Liver (tissue), 9 donors: ENCODE results near the gene ZNF584. TPM values are rescaled to one million over a fixed set of nuclear protein-coding genes. Genes with fewer than 3 reads are reported as not detected.

Source experiments
- DNase-seq: peaks from one replicate; pipeline ENCODE4 v3.0.0-alpha.2; 2017; ENCODE audit warnings: low spot score
- H3K27ac ChIP-seq, 2 donors: one replicate each; pipeline ENCODE4 v1.7.0; 2013; ENCODE audit warnings: inconsistent platforms in 2 of 2, low read length in 2 of 2, control low read depth in 1 of 2, low read depth in 1 of 2, mild to moderate bottlenecking in 1 of 2
- H3K27me3 ChIP-seq, 4 donors: one replicate each; pipeline versions ENCODE4 v1.6.1 to v1.7.0; 2013; ENCODE audit warnings: low read length in 3 of 4, inconsistent platforms in 1 of 4, mild to moderate bottlenecking in 1 of 4, moderate library complexity in 1 of 4; ENCODE audit not compliant: control insufficient read depth in 4 of 4, insufficient read depth in 4 of 4
- H3K36me3 ChIP-seq, 4 donors: one replicate each; pipeline versions ENCODE4 v1.6.1 to v1.7.0; 2013; ENCODE audit warnings: low read length in 3 of 4, mild to moderate bottlenecking in 3 of 4, low read depth in 1 of 4, moderate library complexity in 1 of 4; ENCODE audit not compliant: control insufficient read depth in 4 of 4, insufficient read depth in 3 of 4
- H3K4me1 ChIP-seq, 4 donors: one replicate each; pipeline versions ENCODE4 v1.6.1 to v1.7.0; 2013; ENCODE audit warnings: low read length in 3 of 4, mild to moderate bottlenecking in 3 of 4, moderate library complexity in 1 of 4; ENCODE audit not compliant: control insufficient read depth in 4 of 4, insufficient read depth in 4 of 4
- H3K4me3 ChIP-seq, 3 donors: one replicate each; pipeline versions ENCODE4 v1.6.1 to v1.7.0; 2013; ENCODE audit warnings: low read length in 3 of 3, control low read depth in 1 of 3, low read depth in 1 of 3, mild to moderate bottlenecking in 1 of 3
- H3K9ac ChIP-seq, 2 donors: one replicate each; pipeline ENCODE4 v1.7.0; 2013; ENCODE audit warnings: low read length in 2 of 2, mild to moderate bottlenecking in 2 of 2, moderate library complexity in 2 of 2, control low read depth in 1 of 2, low read depth in 1 of 2
- H3K9me3 ChIP-seq, 4 donors: one replicate each; pipeline versions ENCODE4 v1.6.1 to v1.7.0; 2013; ENCODE audit warnings: low read length in 3 of 4; ENCODE audit not compliant: control insufficient read depth in 4 of 4
- CTCF ChIP-seq: fragments of 150-350 bp; IDR thresholded peaks from 2 replicates; pipeline ENCODE4 v1.5.1; 2017; ENCODE audit warnings: improper control_type of control experiment, low read depth, low read length; ENCODE audit not compliant: missing input control
- EGR1 ChIP-seq, 2 donors: IDR thresholded peaks; 2 replicates each; pipeline ENCODE4 v1.6.1; 2016 to 2018; ENCODE audit warnings: antibody characterized with exemption in 2 of 2, low read depth in 2 of 2
- FOXA1 ChIP-seq: IDR thresholded peaks from 2 replicates; pipeline ENCODE4 v1.6.1; 2016; ENCODE audit warnings: antibody characterized with exemption
- FOXA2 ChIP-seq: IDR thresholded peaks from 2 replicates; pipeline ENCODE4 v1.6.1; 2016; ENCODE audit warnings: antibody characterized with exemption
- GABPA ChIP-seq, 2 donors: IDR thresholded peaks in 1 of 2; conservative IDR thresholded peaks in 1 of 2; 2 replicates each; pipeline ENCODE4 v1.6.1; 2016; ENCODE audit warnings: antibody characterized with exemption in 2 of 2, mild to moderate bottlenecking in 1 of 2, moderate library complexity in 1 of 2
- HNF4A ChIP-seq, 2 donors: conservative IDR thresholded peaks; 2 replicates each; pipeline ENCODE4 v1.6.1; 2016; ENCODE audit warnings: antibody characterized with exemption in 2 of 2, mild to moderate bottlenecking in 2 of 2
- HNF4G ChIP-seq: IDR thresholded peaks from 2 replicates; pipeline ENCODE4 v1.6.1; 2016; ENCODE audit warnings: antibody characterized with exemption
- JUND ChIP-seq, 2 donors: IDR thresholded peaks; 2 replicates each; pipeline ENCODE4 v1.6.1; 2016; ENCODE audit warnings: antibody characterized with exemption in 2 of 2
- NR2F2 ChIP-seq: IDR thresholded peaks from 2 replicates; pipeline ENCODE4 v1.6.1; 2016; ENCODE audit warnings: antibody characterized with exemption
- RAD21 ChIP-seq, 2 donors: IDR thresholded peaks; 2 replicates each; pipeline ENCODE4 v1.6.1; 2016; ENCODE audit warnings: antibody characterized with exemption in 2 of 2, mild to moderate bottlenecking in 2 of 2
- REST ChIP-seq: IDR thresholded peaks from 2 replicates; pipeline ENCODE4 v1.6.1; 2016; ENCODE audit warnings: antibody characterized with exemption, mild to moderate bottlenecking
- RXRA ChIP-seq, 2 donors: IDR thresholded peaks; 2 replicates each; pipeline ENCODE4 v1.6.1; 2017 to 2018; ENCODE audit warnings: antibody characterized with exemption in 2 of 2, mild to moderate bottlenecking in 1 of 2
- SP1 ChIP-seq: IDR thresholded peaks from 2 replicates; pipeline ENCODE4 v1.6.1; 2018; ENCODE audit warnings: antibody characterized with exemption, mild to moderate bottlenecking
- TAF1 ChIP-seq: conservative IDR thresholded peaks from 2 replicates; pipeline ENCODE4 v1.6.1; 2016; ENCODE audit warnings: antibody characterized with exemption, mild to moderate bottlenecking
- YY1 ChIP-seq: IDR thresholded peaks from 2 replicates; pipeline ENCODE4 v1.6.1; 2016; ENCODE audit warnings: antibody characterized with exemption, mild to moderate bottlenecking
- WGBS: extraction: QIAGEN DNeasy Blood & Tissue Kit; methylation state at CpG from one replicate; pipeline ENCODE4 v1.1.7; 2013; 5-methylcytosine and 5-hydroxymethylcytosine counted together
- polyA plus RNA-seq, 2 donors: library from polyadenylated mRNA; stranded (reverse) in 1 of 2; unstranded in 1 of 2; fragments of 200-250 nt in 1 of 2; fragments of >200 nt in 1 of 2; fragmentation: Nextera tagmentation in 1 of 2; extraction: Ambion mirVana in 1 of 2; gene quantifications; one replicate each; pipeline versions ENCODE4 v1.2.1 to v1.2.3, GENCODE V29; 2013 to 2015
- total RNA-seq, 2 donors: library from RNA; depleted of rRNA; stranded (reverse); fragments of >200 nt; gene quantifications; one replicate each; pipeline ENCODE4 v1.2.3, GENCODE V29; 2014
- TF ChIP-seq, protein P1 (sequence below): IDR thresholded peaks from 2 replicates; pipeline ENCODE4 v1.6.1; 2016; ENCODE audit warnings: antibody characterized with exemption
- TF ChIP-seq, protein P2 (sequence below): IDR thresholded peaks from 2 replicates; pipeline ENCODE4 v1.6.1; 2016; ENCODE audit warnings: antibody characterized with exemption
- TF ChIP-seq, protein P3 (sequence below): IDR thresholded peaks from 2 replicates; pipeline ENCODE4 v1.6.1; 2016; ENCODE audit warnings: antibody characterized with exemption
- donor health status: healthy.
- donor health status: healthy.
- donor health status: healthy.
- donor health status: healthy.
- donor health status: healthy.

Gene ZNF584
- total RNA-seq (10 to 100 TPM in 1 of 2 donors, 1 to 10 TPM in 1; 9.4 to 12.6 TPM), polyA plus RNA-seq (10 to 100 TPM in 1 of 2 donors, 1 to 10 TPM in 1; 3.6 to 10.6 TPM)

DNA sequence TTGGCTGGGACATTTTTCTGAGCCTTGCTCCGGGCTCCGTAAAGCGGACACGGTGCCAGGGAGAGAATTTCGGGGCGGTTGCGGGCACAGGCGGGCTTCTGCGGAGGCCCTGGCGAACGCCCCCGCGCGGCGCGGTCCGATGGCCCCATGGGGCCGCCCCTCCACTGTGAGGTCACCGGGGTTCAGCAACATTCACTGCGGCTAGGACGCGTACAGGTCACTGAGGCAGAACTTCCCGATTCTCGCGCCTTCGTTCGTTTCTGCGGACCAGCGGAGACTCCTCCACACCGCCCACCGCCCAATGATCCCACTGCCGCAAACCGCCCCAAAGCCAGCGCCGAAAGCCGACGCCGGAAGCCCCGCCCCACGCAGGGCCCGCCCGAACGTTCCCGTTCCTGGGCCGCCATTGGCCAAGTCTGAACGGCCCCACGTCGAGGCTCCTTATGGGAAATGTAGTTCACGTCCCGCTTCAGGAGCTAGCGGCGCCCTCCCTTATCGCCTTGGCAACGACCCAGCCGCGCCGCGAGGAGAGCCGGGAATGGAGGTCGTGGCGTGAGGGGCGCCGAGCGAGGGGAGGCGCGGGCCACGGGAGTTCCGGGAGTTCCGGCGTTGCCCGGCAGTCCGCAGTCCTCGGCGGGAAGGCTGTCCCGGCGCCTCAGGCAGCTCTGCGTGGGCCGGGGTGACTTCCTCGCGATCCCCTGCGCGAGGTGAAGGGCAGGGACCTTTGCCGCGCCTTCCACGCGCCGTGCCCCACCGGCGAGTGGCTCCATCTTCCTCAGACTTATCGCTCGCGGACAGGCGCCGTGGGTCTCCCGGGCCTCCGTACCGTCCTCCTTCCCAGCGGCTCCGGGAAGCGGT lies at the start of gene ZNF584:
ZNF584 (plus strand) TSS at position 498 of the 858 bp plus-strand sequence. CDS start 499 bp downstream, outside the sequence.
- peaks cover 5 to 30% (median 21%) of the 10 kb centered on the region in 4 donors for H3K4me1 ChIP-seq
- H3K9me3 ChIP-seq = no peaks in the 10 kb centered on the region
- TF ChIP-seq GABPA (IDR thresholded peaks at IDR 0.05 in 1 of 2, conservative IDR thresholded peaks at IDR 0.05 in 1 of 2) (peak in 1 of 2 donors; percentile 91), NR2F2 (no peak), YY1 (peak; percentile 96), HNF4G (no peak), RAD21 (IDR thresholded peaks at IDR 0.05) (peak in 1 of 2 donors; percentile 49), RXRA (IDR thresholded peaks at IDR 0.05) (peak; percentile 19 to 39), SP1 (peak; percentile 54), REST (peak; percentile 1), HNF4A (conservative IDR thresholded peaks at IDR 0.05) (no peak), TAF1 (no peak), CTCF (no peak), FOXA2 (no peak), EGR1 (IDR thresholded peaks at IDR 0.05; ENCODE audit: low read depth in 2 of 2) (peak; percentile 74 to 77), FOXA1 (no peak), JUND (IDR thresholded peaks at IDR 0.05) (no peak)
- TF ChIP-seq, protein P1, sequence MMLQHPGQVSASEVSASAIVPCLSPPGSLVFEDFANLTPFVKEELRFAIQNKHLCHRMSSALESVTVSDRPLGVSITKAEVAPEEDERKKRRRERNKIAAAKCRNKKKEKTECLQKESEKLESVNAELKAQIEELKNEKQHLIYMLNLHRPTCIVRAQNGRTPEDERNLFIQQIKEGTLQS = no peak
- TF ChIP-seq, protein P2, sequence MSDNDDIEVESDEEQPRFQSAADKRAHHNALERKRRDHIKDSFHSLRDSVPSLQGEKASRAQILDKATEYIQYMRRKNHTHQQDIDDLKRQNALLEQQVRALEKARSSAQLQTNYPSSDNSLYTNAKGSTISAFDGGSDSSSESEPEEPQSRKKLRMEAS = no peak
- TF ChIP-seq, protein P3, sequence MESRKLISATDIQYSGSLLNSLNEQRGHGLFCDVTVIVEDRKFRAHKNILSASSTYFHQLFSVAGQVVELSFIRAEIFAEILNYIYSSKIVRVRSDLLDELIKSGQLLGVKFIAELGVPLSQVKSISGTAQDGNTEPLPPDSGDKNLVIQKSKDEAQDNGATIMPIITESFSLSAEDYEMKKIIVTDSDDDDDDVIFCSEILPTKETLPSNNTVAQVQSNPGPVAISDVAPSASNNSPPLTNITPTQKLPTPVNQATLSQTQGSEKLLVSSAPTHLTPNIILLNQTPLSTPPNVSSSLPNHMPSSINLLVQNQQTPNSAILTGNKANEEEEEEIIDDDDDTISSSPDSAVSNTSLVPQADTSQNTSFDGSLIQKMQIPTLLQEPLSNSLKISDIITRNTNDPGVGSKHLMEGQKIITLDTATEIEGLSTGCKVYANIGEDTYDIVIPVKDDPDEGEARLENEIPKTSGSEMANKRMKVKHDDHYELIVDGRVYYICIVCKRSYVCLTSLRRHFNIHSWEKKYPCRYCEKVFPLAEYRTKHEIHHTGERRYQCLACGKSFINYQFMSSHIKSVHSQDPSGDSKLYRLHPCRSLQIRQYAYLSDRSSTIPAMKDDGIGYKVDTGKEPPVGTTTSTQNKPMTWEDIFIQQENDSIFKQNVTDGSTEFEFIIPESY = no peak
- H3K36me3 ChIP-seq = no peaks in the 10 kb centered on the region
- peak; percentile 94 for DNase-seq
- under 1% methylated on average over 100 of the region's 100 CpGs for WGBS
- peak within 1 kb of the TSS; percentile 76 to 90 (median 86) for H3K4me3 ChIP-seq
- no peaks in the 10 kb centered on the region for H3K27me3 ChIP-seq
- H3K9ac ChIP-seq = peak within 1 kb of the TSS; percentile 31 to 76
- peak within 1 kb of the TSS; percentile 80 to 83 for H3K27ac ChIP-seq
